ENCODE results near the gene PDCD1.

DNA sequence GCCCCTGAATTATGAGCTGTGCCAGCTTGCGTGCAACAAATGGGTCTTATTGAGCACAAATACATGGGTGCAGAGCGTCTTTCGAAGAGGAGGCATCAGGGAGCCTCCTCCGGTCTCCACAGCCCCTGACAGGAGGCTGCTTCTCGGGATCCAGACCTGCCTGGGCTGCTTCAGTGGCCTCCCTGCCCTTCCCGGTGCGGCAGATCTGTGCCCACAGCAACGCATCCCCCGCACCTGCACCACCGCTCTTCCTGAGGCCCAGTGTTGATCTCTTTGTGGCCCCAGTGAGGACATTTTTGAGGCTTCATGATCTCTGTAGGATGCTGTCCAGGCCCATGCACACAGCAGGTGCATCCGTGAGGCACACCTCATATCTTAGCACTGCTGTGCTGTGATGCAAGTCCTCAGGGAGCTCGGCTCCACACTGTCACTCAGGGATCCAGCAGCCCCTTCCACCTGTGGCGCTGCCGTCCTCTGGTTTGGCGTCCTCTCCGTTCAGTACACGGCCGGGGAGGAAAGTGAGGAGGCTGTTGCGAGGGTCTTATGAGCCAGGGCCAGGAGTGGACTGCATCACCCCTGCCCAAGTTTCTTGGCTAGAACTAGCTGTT is 28.2 kb upstream of the PDCD1 start:
- no peak for TF ChIP-seq CTCF (IDR thresholded peaks at IDR 0.05)
- no peak for TF ChIP-seq EP300 (IDR thresholded peaks at IDR 0.05)
- TF ChIP-seq POLR2A (IDR thresholded peaks at IDR 0.05): no peak
- TF ChIP-seq POLR2AphosphoS5 (IDR thresholded peaks at IDR 0.05): no peak

All from upper lobe of left lung (tissue), 4 donors.